K562 (cell line): ENCODE data around the gene FIGNL1. TPM values are rescaled to one million over a fixed set of nuclear protein-coding genes. Genes with fewer than 3 reads are reported as not detected.

Source experiments
- ATAC-seq: fragments of 200-7000 bp; cut with Tn5 transposase; 3 replicates; pipeline ENCODE4 v1.9.1; 2020; ENCODE audit warnings: moderate library complexity
- BruUV-seq: library from RNA; stranded (reverse); fragments of 400-500 nt; replicated peaks from 2 replicates; lab custom pipeline; 2021; lab: Mats Ljungman, UMichigan
- CTCF ChIA-PET: fragments of 300-600 bp; formaldehyde crosslinking; extraction: SDS; loops from one replicate; lab custom pipeline; 2021; ENCODE audit warnings: low intra/inter-chr PET ratio; lab: Yijun Ruan, JAX
- POLR2A ChIA-PET: fragments of 300-600, 350-650 bp; sonication (Branson Sonifier 250); formaldehyde crosslinking; extraction: SDS; loops from one replicate; lab custom pipeline; 2021; ENCODE audit warnings: antibody characterized with exemption, inconsistent platforms; lab: Yijun Ruan, JAX
- DNase-seq, 4 experiments: peaks; one replicate each; pipeline versions ENCODE4 v3.0.0 to v3.0.0-alpha.2; 2011 to 2018; ENCODE audit warnings: low spot score in 3 of 4, mixed read lengths in 3 of 4; ENCODE audit errors: extremely low read depth in 1 of 4
- FAIRE-seq: peaks from 2 replicates; lab custom pipeline; 2011; peaks lifted over from hg19 to GRCh38; lab: Jason Lieb, UNC
- H2AFZ ChIP-seq: 2 replicates; pipeline ENCODE4 v1.6.0; 2011; ENCODE audit warnings: low read depth, low read length, control low read depth, inconsistent platforms
- H3K27ac ChIP-seq: fragments of 200-600 bp; 3 replicates; pipeline ENCODE4 v1.8.0; 2011; ENCODE audit warnings: low read depth, mild to moderate bottlenecking, control low read depth, inconsistent platforms, low read length, moderate library complexity, mixed read lengths; ENCODE audit errors: extremely low read depth
- H3K27me3 ChIP-seq, 2 experiments: fragments of 300-600 bp in 1 of 2; 2 replicates in 1 of 2; 3 replicates in 1 of 2; pipeline versions ENCODE4 v1.6.0 to v1.8.0; 2011; ENCODE audit warnings: inconsistent platforms in 2 of 2, low read length in 2 of 2, mild to moderate bottlenecking in 1 of 2, mixed read lengths in 1 of 2, moderate library complexity in 1 of 2; ENCODE audit not compliant: control insufficient read depth in 2 of 2, insufficient read depth in 2 of 2
- H3K36me3 ChIP-seq: fragments of 300-600 bp; 3 replicates; pipeline ENCODE4 v1.8.0; 2011; ENCODE audit warnings: mild to moderate bottlenecking, low read length, inconsistent platforms; ENCODE audit not compliant: control insufficient read depth, insufficient read depth
- H3K4me1 ChIP-seq, 2 experiments: fragments of 200-600 bp in 1 of 2; replicated peaks in 1 of 2; 2 replicates in 1 of 2; 3 replicates in 1 of 2; pipeline versions ENCODE4 v1.5.1 to v1.8.0; 2011; ENCODE audit warnings: inconsistent platforms in 2 of 2, low read length in 2 of 2, mild to moderate bottlenecking in 1 of 2, mixed read lengths in 1 of 2, moderate library complexity in 1 of 2; ENCODE audit not compliant: control insufficient read depth in 2 of 2, insufficient read depth in 2 of 2
- H3K4me2 ChIP-seq: 2 replicates; pipeline ENCODE4 v1.6.1; 2011; ENCODE audit warnings: low read length, control low read depth, inconsistent platforms, mixed read lengths; ENCODE audit not compliant: insufficient read depth
- H3K4me3 ChIP-seq: fragments of 200-600 bp; sonication (generic), shearing (Covaris generic); 2 replicates; pipeline ENCODE4 v1.5.1; 2016; ENCODE audit warnings: control low read depth, inconsistent platforms
- H3K79me2 ChIP-seq: fragments of 200-600 bp; 3 replicates; pipeline ENCODE4 v1.8.0; 2011; ENCODE audit warnings: low read length, inconsistent platforms; ENCODE audit not compliant: control insufficient read depth, insufficient read depth
- H3K9ac ChIP-seq, 2 experiments: 2 replicates each; pipeline versions ENCODE4 v1.6.0 to v1.6.1; 2011; ENCODE audit warnings: low read depth in 2 of 2, low read length in 2 of 2, control low read depth in 1 of 2, inconsistent platforms in 1 of 2, mild to moderate bottlenecking in 1 of 2, mixed read lengths in 1 of 2; ENCODE audit not compliant: insufficient read depth in 1 of 2
- H3K9me1 ChIP-seq: one replicate; pipeline ENCODE4 v1.6.0; 2011; ENCODE audit warnings: inconsistent platforms, mild to moderate bottlenecking, low read length, moderate library complexity; ENCODE audit not compliant: control insufficient read depth, insufficient read depth
- H3K9me3 ChIP-seq: replicated peaks from 2 replicates; pipeline ENCODE4 v1.5.1; 2011; ENCODE audit warnings: low read depth, low read length, inconsistent platforms; ENCODE audit not compliant: control insufficient read depth, insufficient read depth
- H4K20me1 ChIP-seq: replicated peaks from 2 replicates; pipeline ENCODE4 v1.6.1; 2011; ENCODE audit warnings: low read length, inconsistent platforms, mixed read lengths; ENCODE audit not compliant: control insufficient read depth, insufficient read depth
- E4F1 ChIP-seq: fragments of 250-450 bp; sonication (Bioruptor Pico); IDR thresholded peaks from 2 replicates; pipeline ENCODE4 v1.5.0; 2021; ENCODE audit warnings: mild to moderate bottlenecking, borderline replicate concordance
- SMAD2 ChIP-seq: fragments of 150-350 bp; IDR thresholded peaks from 2 replicates; pipeline ENCODE4 v1.6.1; 2014; ENCODE audit warnings: low read depth, mild to moderate bottlenecking, low read length
- ZNF551 ChIP-seq: fragments of 250-450 bp; sonication (Bioruptor Pico); IDR thresholded peaks from 2 replicates; pipeline ENCODE4 v1.5.0; 2021; ENCODE audit warnings: mild to moderate bottlenecking, moderate library complexity
- WGBS: fragments of 100-300 bp; shearing (Covaris generic); methylation state at CpG from one replicate; pipeline ENCODE4 v1.1.6; 2016; ENCODE audit warnings: low coverage, mixed read lengths; ENCODE audit not compliant: insufficient coverage; ENCODE audit errors: missing lambda C conversion rate; 5-methylcytosine and 5-hydroxymethylcytosine counted together
- in situ Hi-C: fragments of 300-500 bp; cut with MboI; formaldehyde crosslinking; loops from 4 replicates; pipeline ENCODE4 v1.15.0; 2018; ENCODE audit warnings: inconsistent platforms, mixed read lengths
- intact Hi-C: fragments of 100-400 bp; cut with micrococcal nuclease; formaldehyde crosslinking; loops from 2 replicates; pipeline ENCODE4 v1.14.2; 2022
- polyA plus RNA-seq, 8 experiments: library from polyadenylated mRNA; depleted of rRNA in 4 of 8; stranded (reverse) in 5 of 8; unstranded in 3 of 8; fragments of >200 nt; fragmentation: Nextera tagmentation in 2 of 8; fragmentation: Illumina TruSeq in 1 of 8; extraction: Ambion mirVana in 2 of 8; extraction: Trizol in 1 of 8; gene quantifications; 2 replicates each; pipeline versions ENCODE4 v1.2.1 to v1.2.3, GENCODE V29; 2011 to 2014; ENCODE audit warnings: inconsistent platforms in 1 of 8, missing spikeins in 1 of 8
- total RNA-seq, 7 experiments: library from RNA; depleted of rRNA in 6 of 7; stranded (reverse); fragments of >200 nt in 6 of 7; fragmentation: Illumina TruSeq in 2 of 7; extraction: Trizol in 2 of 7; gene quantifications; 2 replicates each; pipeline versions ENCODE4 v1.2.1 to v1.2.3, GENCODE V29; 2011 to 2021; ENCODE audit warnings: low replicate concordance in 1 of 7

Gene FIGNL1
- total and polyA plus RNA-seq, 9 of the 15 experiments (the other 6 are each of a cell fraction or from before 2014, with no cell fraction given) = 15.5 to 48.3 (median 27.6) TPM

GRCh38 chr7:50413561-50413960 lies 36.6 kb downstream of the FIGNL1 start:
- BruUV-seq = no TSS peak
- H3K36me3 ChIP-seq = no peaks in the 10 kb centered on the region
- in situ Hi-C loops = no loop called here

More at GRCh38 chr7:50413561-50413960, 36.6 kb downstream of the FIGNL1 start:
- DNase-seq (no peak), ATAC-seq (no peak), FAIRE-seq (no peak)
- ChIA-PET POLR2A (interaction anchor here (1.0 to 1.3 kb wide), 2 partner anchors 8 to 10 kb away, joined by 3 read pairs; no protein-coding TSS in a partner anchor), CTCF (no interaction called here)
- no peaks in the 10 kb centered on the region for H3K9me1 ChIP-seq
- WGBS = 67% methylated on average over 7 of the region's 7 CpGs
- no peaks in the 10 kb centered on the region for H3K9me3 ChIP-seq
- H3K4me2 ChIP-seq = no peak overlapping the region
- H3K27ac ChIP-seq = no peak overlapping the region
- H3K4me1 ChIP-seq = no peaks in the 10 kb centered on the region; a peak in 1 of 5 replicates
- H3K79me2 ChIP-seq = no peaks in the 10 kb centered on the region
- no peak for TF ChIP-seq SMAD2
- TF ChIP-seq ZNF551 (CRISPR knock-in tag) = no peak
- TF ChIP-seq E4F1 = no peak
- H4K20me1 ChIP-seq = no peaks in the 10 kb centered on the region
- H3K27me3 ChIP-seq = no peaks in the 10 kb centered on the region
- H3K4me3 ChIP-seq = no peak overlapping the region
- intact Hi-C loops = loop anchor here (10.0 kb wide), 1 partner anchor 559 kb away; no protein-coding TSS in a partner anchor
- H2AFZ ChIP-seq = no peak overlapping the region
- H3K9ac ChIP-seq = no peak overlapping the region
